Right lobe of liver (tissue), 4 donors: ENCODE results near the gene RASGRP3.

Experiments used
- POLR2A ChIP-seq: fragments of 450-650 bp; IDR thresholded peaks from one replicate; pipeline ENCODE4 v1.6.1; 2017; ENCODE audit warnings: antibody characterized with exemption, mild to moderate bottlenecking
- TF ChIP-seq, protein P1 (sequence below), 4 donors: fragments of 200-600 bp in 3 of 4; fragments of 450-650 bp in 1 of 4; IDR thresholded peaks; one replicate each; pipeline versions ENCODE4 v1.5.1 to v1.8.0; 2016 to 2022; ENCODE audit warnings: antibody characterized with exemption in 4 of 4, mild to moderate bottlenecking in 2 of 4
- donor health status: DM: no; HTN: no; CAD: no.
- donor health status: DM: no; HTN: no; CAD: no.
- donor health status: DM: no; HTN: yes; CAD: no.

- TF ChIP-seq, protein P1, sequence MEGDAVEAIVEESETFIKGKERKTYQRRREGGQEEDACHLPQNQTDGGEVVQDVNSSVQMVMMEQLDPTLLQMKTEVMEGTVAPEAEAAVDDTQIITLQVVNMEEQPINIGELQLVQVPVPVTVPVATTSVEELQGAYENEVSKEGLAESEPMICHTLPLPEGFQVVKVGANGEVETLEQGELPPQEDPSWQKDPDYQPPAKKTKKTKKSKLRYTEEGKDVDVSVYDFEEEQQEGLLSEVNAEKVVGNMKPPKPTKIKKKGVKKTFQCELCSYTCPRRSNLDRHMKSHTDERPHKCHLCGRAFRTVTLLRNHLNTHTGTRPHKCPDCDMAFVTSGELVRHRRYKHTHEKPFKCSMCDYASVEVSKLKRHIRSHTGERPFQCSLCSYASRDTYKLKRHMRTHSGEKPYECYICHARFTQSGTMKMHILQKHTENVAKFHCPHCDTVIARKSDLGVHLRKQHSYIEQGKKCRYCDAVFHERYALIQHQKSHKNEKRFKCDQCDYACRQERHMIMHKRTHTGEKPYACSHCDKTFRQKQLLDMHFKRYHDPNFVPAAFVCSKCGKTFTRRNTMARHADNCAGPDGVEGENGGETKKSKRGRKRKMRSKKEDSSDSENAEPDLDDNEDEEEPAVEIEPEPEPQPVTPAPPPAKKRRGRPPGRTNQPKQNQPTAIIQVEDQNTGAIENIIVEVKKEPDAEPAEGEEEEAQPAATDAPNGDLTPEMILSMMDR (IDR thresholded peaks at IDR 0.05): no peak
- no peak for TF ChIP-seq POLR2A
These were observed 76.5 kb downstream of the RASGRP3 start for GRCh38 chr2:33552758-33553461.
